Ureter (tissue), 1 donor: ENCODE data around the gene GRPR. TPM values are rescaled to one million over a fixed set of nuclear protein-coding genes. Genes with fewer than 3 reads are reported as not detected.
"Not testable (repeated sequence)": the region's sequence is repeated elsewhere in the genome, so short reads cannot be mapped to it uniquely, and the experiment has no call there.

Source experiments
- DNase-seq: peaks from one replicate; pipeline ENCODE4 v3.0.0-alpha.2; 2020; ENCODE audit warnings: low spot score
- total RNA-seq: library from RNA; stranded (reverse); gene quantifications from one replicate; pipeline ENCODE4 v1.2.4, GENCODE V29; 2023
- donor health status: DM: yes; HTN: yes; CAD: no.

Gene GRPR
- total RNA-seq, 1 donor from 2014 or later = not detected

- no peak for DNase-seq
Observed at GRCh38 chrX:16137416-16138107, 14.2 kb downstream of the GRPR start.

DNA sequence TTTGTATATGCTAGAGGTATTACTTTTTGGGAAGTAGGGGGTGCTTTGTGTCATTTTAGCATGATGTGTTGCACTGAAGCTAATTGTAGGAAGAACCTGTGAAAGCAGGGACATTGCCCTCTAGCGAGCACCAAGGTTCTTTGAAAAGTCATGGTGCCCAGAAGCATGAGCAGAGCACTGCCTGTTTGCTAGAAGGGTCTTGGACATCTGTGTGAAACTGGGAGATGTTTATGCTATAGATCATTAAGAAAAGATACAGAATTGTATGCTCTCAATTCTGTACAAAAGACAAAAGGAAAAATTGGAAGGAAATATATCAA is 14.7 kb downstream of the GRPR start:
- no peak for DNase-seq

- DNase-seq = no peak
Observed at GRCh38 chrX:16140448-16140847, 17.1 kb downstream of the GRPR start.

DNA sequence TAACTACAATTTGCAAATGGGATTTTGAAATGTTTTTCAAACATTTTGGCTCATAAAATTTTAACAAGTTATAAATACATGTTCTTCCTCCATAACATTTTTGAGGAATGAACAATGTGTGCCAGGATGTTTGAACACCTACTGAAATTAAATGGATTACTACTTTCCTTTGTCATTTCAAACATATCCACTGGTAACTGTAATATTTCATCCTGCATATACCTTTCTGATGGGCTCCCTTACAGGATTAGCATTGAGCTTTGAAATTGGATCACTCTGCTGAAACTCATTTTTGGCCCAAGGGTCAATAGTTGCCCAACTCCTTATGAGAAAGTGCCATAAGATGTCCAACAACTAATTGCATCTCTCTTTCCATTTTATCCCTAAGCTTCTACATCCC is 17.6 kb downstream of the GRPR start:
- no peak for DNase-seq

- no peak for DNase-seq
Observed at GRCh38 chrX:16141422-16142245, 18.3 kb downstream of the GRPR start.

- DNase-seq = no peak
Observed at GRCh38 chrX:16142246-16142558, 18.8 kb downstream of the GRPR start.

GRCh38 chrX:16143968-16144367 is 20.6 kb downstream of the GRPR start:
- DNase-seq = no peak

- no peak for DNase-seq
Observed at GRCh38 chrX:16144420-16144819, 21.1 kb downstream of the GRPR start.

- DNase-seq = not testable (repeated sequence)
Observed at GRCh38 chrX:16145093-16145492, 21.7 kb downstream of the GRPR start.

GRCh38 chrX:16145656-16146055 is 22.3 kb downstream of the GRPR start:
- DNase-seq = no peak

- no peak for DNase-seq
Observed at GRCh38 chrX:16148896-16149295, 25.5 kb downstream of the GRPR start.

DNA sequence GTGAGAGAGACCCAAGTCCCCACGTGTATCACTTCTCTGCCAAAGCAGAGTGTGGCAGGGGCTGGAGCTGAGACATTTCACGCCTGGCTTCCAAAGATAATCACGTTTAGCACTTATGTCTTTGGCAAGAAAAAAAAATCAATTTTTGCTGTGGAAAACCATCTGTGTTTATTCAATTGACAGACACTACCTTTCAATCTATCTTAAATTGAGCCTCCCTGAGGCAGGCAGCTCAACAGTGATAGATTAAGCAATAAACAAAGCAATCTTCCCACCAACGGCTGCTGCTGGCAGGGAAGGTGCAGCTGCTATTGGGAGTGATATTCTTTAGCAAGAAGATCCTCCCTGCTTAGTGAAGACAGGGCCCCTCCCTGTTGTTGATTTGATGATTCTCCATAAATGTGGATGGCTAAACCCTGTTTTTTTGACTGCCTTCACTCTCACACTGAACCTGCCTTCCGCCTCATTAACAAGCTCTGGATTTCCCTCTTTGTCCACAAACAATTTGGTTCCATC is 32.3 kb downstream of the GRPR start:
- no peak for DNase-seq

DNA sequence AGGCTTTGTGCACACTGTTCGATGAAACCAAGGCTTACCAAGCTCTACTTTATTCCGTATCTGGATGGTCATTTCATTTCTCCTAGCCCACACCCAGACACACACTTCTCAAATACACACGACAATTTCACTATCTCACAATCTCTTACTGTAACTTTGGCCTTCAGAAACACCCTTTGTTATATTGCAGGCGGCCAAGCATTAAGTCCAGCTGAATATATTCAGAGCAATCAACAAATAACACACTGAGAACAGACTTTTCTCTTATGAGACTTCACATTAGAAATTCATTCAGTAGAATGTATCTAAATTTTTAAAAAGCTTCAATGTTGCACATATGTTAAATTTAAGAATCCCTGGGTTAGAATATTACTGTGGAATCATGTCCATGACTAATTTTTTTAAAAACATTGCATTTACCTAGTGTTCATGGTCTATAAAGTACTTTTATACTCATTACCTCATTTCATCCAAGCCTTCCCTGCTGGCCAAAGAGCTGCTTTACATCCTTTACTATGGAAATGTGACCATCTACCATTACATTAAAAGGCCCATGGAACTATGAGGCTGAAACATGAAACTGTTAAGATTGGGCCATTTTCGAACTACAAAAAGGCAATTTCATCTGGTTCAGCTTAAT is 33.4 kb downstream of the GRPR start:
- no peak for DNase-seq

DNA sequence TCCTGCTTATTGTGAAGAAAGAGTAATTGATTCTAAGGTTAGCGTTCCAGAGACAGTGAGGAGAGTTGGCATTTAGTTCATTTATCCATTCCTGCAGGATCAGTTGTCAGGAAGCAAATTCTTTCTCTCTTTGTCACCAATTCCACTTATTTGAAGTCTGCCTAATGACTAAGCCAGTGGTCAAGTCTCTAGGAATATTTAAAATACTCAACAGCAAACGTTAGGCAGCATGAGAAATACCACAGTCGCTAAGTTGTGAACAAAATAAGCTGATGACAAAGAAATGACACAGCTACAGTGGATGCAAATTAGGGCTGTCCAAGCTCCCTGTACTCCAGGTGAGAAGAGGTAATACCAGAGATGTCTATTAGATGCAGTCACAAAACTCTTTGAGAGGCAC is 37.4 kb downstream of the GRPR start:
- no peak for DNase-seq

DNA sequence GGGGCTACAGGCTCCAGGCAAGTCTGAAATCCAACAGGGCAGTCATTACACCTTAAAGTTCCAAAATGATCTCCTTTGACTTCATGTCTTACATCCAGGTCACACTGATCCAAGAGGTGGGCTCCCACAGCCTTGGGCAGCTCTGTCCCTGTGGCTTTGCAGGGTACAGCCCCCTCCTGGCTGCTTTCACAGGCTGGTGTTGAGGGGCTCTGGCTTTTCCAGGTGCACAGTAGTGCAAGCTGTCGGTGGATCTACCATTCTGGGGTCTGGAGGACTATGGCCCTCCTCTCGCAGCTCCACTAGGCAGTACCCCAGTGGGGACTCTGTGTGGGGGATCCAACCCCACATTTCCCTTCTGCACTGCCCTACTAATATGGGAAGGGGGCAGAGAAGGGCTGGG is 37.8 kb downstream of the GRPR start:
- not testable (repeated sequence) for DNase-seq

DNA sequence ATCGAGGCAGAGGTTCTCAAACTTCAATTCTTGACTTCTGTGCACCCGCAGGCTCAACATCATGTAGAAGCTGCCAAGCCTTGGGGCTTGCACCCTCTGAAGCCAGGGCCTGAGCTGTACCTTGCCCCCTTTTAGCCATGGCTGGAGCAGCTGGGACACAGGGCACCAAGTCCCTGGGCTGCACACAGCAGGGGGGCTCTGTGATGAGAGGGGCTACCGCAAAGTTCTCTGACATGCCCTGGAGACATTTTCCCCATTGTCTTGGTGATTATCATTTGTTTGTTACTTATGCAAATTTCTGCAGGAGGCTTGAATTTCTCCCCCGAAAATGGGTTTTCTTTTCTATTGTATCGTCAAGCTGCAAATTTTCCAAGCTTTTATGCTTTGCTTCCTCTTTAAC is 39.0 kb downstream of the GRPR start:
- no peak for DNase-seq

DNA sequence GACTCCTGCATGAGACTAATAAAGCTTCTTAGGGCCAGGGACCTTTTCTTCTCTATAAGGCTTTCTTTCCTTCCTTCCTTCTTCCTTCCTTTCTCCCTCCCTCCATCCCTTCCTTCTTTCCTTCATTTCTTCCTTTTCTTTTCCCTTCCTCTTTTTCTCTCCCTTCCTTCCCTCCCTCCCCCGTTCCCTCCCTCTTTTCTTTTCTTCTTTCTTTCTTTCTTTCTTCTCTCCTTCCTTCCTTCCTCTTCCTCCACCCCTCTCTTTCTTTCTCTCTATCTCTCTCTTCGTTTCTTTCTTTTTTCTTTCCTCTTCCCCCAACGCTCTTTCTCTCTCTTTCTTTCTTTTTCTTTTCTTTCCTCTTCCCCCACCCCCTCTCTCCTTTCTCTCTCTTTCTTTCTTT is 41.4 kb downstream of the GRPR start:
- no peak for DNase-seq

- DNase-seq = no peak
Observed at GRCh38 chrX:16167181-16167580, 43.8 kb downstream of the GRPR start, which contains the start of gene MAGEB17. MAGEB17 (plus strand) TSS chrX:16167481; CDS start chrX:16170383, 2,902 bp downstream.

DNA sequence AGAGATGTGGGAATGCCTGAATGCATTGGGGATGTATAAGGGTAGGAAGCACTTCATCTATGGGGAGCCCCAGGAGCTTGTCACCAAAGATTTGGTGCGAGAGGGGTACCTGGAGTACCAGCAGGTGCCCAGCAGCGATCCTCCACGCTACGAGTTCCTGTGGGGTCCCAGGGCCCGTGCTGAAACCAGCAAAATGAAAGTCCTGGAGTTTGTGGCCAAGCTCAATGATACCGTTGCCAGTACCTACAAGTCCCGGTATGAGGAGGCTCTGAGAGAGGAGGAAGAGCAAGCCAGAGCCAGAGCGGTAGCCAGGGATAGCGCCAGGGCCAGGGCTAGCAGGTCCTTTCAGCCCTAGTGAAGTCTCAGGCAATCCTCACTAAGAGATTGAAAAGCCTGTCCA is 47.7 kb downstream of the GRPR start:
- no peak for DNase-seq

- no peak for DNase-seq
Observed at GRCh38 chrX:16171944-16172343, 48.6 kb downstream of the GRPR start.

- no peak for DNase-seq
Observed at GRCh38 chrX:16172391-16172790, 49.0 kb downstream of the GRPR start.

- no peak for DNase-seq
Observed at GRCh38 chrX:16175329-16176061, 52.1 kb downstream of the GRPR start.
